SU-DHL-6 (cell line): ENCODE data around the gene CERK.

Experiments
- H2AFZ ChIP-seq: fragments of 200-600 bp; sonication (generic); 2 replicates; pipeline ENCODE4 v1.6.1; 2014; ENCODE audit warnings: low read depth, mild to moderate bottlenecking, moderate library complexity, mixed read lengths, antibody characterized with exemption, low read length; ENCODE audit not compliant: severe bottlenecking
- H3F3A ChIP-seq: fragments of 200-600 bp; shearing (Covaris generic); 2 replicates; pipeline ENCODE4 v1.6.0; 2016; ENCODE audit warnings: antibody characterized with exemption, mild to moderate bottlenecking; ENCODE audit not compliant: insufficient read depth
- H3K27ac ChIP-seq: fragments of 200-600 bp; sonication (generic); 2 replicates; pipeline ENCODE4 v1.5.1; 2016; ENCODE audit warnings: low read depth, mild to moderate bottlenecking, low read length, moderate library complexity, mixed read lengths
- H3K27me3 ChIP-seq: fragments of 200-600 bp; sonication (generic), shearing (Covaris generic); 2 replicates; pipeline ENCODE4 v1.6.0; 2014; ENCODE audit warnings: mild to moderate bottlenecking, low read length
- H3K36me3 ChIP-seq: fragments of 200-600 bp; sonication (generic); 2 replicates; pipeline ENCODE4 v1.6.1; 2014; ENCODE audit warnings: mild to moderate bottlenecking, low read length, mixed read lengths
- H3K4me2 ChIP-seq: fragments of 300-600, 200-600 bp; shearing (Covaris generic), sonication (generic); 2 replicates; pipeline ENCODE4 v1.6.0; 2014; ENCODE audit warnings: low read length, low read depth, mild to moderate bottlenecking; ENCODE audit not compliant: poor library complexity, severe bottlenecking
- H3K4me3 ChIP-seq: fragments of 200-600 bp; sonication (generic); 2 replicates; pipeline ENCODE4 v1.5.1; 2014; ENCODE audit warnings: antibody characterized with exemption, low read length, mild to moderate bottlenecking, mixed read lengths; ENCODE audit not compliant: insufficient read depth, poor library complexity, severe bottlenecking
- H3K79me2 ChIP-seq: fragments of 200-600 bp; sonication (generic); 2 replicates; pipeline ENCODE4 v1.6.1; 2014; ENCODE audit warnings: mild to moderate bottlenecking, low read length, moderate library complexity; ENCODE audit not compliant: insufficient read depth
- H3K9ac ChIP-seq: fragments of 200-600 bp; sonication (generic); 2 replicates; pipeline ENCODE4 v1.7.0; 2014; ENCODE audit warnings: mild to moderate bottlenecking, low read length
- H3K9me2 ChIP-seq: fragments of 200-600 bp; sonication (generic); replicated peaks from 2 replicates; pipeline ENCODE4 v1.6.1; 2014; ENCODE audit warnings: low read length; ENCODE audit not compliant: insufficient read depth
- H3K9me3 ChIP-seq: fragments of 200-600 bp; sonication (generic); 2 replicates; pipeline ENCODE4 v1.6.1; 2014; ENCODE audit warnings: low read length, mixed read lengths; ENCODE audit not compliant: insufficient read depth
- H4K20me1 ChIP-seq: fragments of 200-600 bp; sonication (generic); 2 replicates; pipeline ENCODE4 v1.6.1; 2014; ENCODE audit warnings: low read depth, mild to moderate bottlenecking, antibody characterized with exemption, low read length, moderate library complexity, mixed read lengths
- CTCF ChIP-seq: fragments of 200-600 bp; sonication (generic); IDR thresholded peaks from one replicate; pipeline ENCODE4 v1.5.1; 2017; ENCODE audit warnings: antibody characterized with exemption, mild to moderate bottlenecking, low read length, moderate library complexity; ENCODE audit not compliant: insufficient read depth, poor library complexity, severe bottlenecking
- EZH2phosphoT487 ChIP-seq: fragments of 200-600 bp; sonication (generic), shearing (Covaris generic); conservative IDR thresholded peaks from 2 replicates; pipeline ENCODE4 v1.6.1; 2018; ENCODE audit warnings: mild to moderate bottlenecking, antibody characterized with exemption, low read length, moderate library complexity, mixed read lengths

Gene CERK

GRCh38 chr22:46674906-46675305, 63.1 kb downstream of the CERK start:
- no peaks in the 10 kb centered on the region for H3K9me3 ChIP-seq
- H3F3A ChIP-seq = no peaks in the 10 kb centered on the region
- H3K4me2 ChIP-seq = peak overlapping the region; percentile 6
- no peak overlapping the region for H3K4me3 ChIP-seq
- H3K27ac ChIP-seq = no peak overlapping the region
- no peak for TF ChIP-seq EZH2phosphoT487
- no peak for TF ChIP-seq CTCF
- no peak overlapping the region for H3K9ac ChIP-seq
- H2AFZ ChIP-seq = no peak overlapping the region
- H3K36me3 ChIP-seq = no peaks in the 10 kb centered on the region
- no peaks in the 10 kb centered on the region for H3K9me2 ChIP-seq
- H4K20me1 ChIP-seq = no peaks in the 10 kb centered on the region
- no peaks in the 10 kb centered on the region for H3K27me3 ChIP-seq
- H3K79me2 ChIP-seq = no peaks in the 10 kb centered on the region

- no peaks in the 10 kb centered on the region for H3K79me2 ChIP-seq
- H3K9me2 ChIP-seq = no peaks in the 10 kb centered on the region
- H3K36me3 ChIP-seq = no peaks in the 10 kb centered on the region
- H3F3A ChIP-seq = no peaks in the 10 kb centered on the region
- H3K4me2 ChIP-seq = peak overlapping the region; percentile 6
- no peaks in the 10 kb centered on the region for H3K27me3 ChIP-seq
- H4K20me1 ChIP-seq = no peaks in the 10 kb centered on the region
- no peak overlapping the region for H3K4me3 ChIP-seq
- no peak overlapping the region for H2AFZ ChIP-seq
- H3K27ac ChIP-seq = no peak overlapping the region
- H3K9ac ChIP-seq = no peak overlapping the region
- no peaks in the 10 kb centered on the region for H3K9me3 ChIP-seq
- no peak for TF ChIP-seq EZH2phosphoT487
- TF ChIP-seq CTCF = no peak
Measured at GRCh38 chr22:46674367-46674781, 63.7 kb downstream of the CERK start.

- TF ChIP-seq CTCF (no peak), EZH2phosphoT487 (no peak)
- Histone ChIP-seq H3F3A (no peaks in the 10 kb centered on the region), H3K9me2 (no peaks in the 10 kb centered on the region), H3K36me3 (no peaks in the 10 kb centered on the region), H3K4me3 (no peak overlapping the region), H4K20me1 (no peaks in the 10 kb centered on the region), H3K9me3 (no peaks in the 10 kb centered on the region), H3K27ac (no peak overlapping the region), H3K79me2 (no peaks in the 10 kb centered on the region), H3K9ac (no peak overlapping the region), H3K27me3 (no peaks in the 10 kb centered on the region), H3K4me2 (peak overlapping the region; percentile 6), H2AFZ (no peak overlapping the region)
Measured at GRCh38 chr22:46673662-46674236, 64.3 kb downstream of the CERK start.
